Transverse colon (tissue), 4 donors: ENCODE results near the gene BET1L.

Experiments used
- POLR2A ChIP-seq: fragments of 450-650 bp; IDR thresholded peaks from one replicate; pipeline ENCODE4 v1.6.1; 2016; ENCODE audit warnings: antibody characterized with exemption, mild to moderate bottlenecking, moderate library complexity
- POLR2AphosphoS5 ChIP-seq, 3 donors: sonication (generic); formaldehyde crosslinking; IDR thresholded peaks; one replicate each; pipeline ENCODE4 v1.6.1; 2016; ENCODE audit warnings: antibody characterized with exemption in 3 of 3
- TF ChIP-seq, protein P1 (sequence below), 5 experiments: fragments of 200-600 bp in 3 of 5; fragments of 450-650 bp in 2 of 5; sonication (generic) in 3 of 5; IDR thresholded peaks; 1 replicate in 2 of 5; 2 replicates in 3 of 5; pipeline ENCODE4 v1.5.1; 2016 to 2017; ENCODE audit warnings: antibody characterized with exemption in 5 of 5, inconsistent platforms in 3 of 5, mild to moderate bottlenecking in 2 of 5, moderate library complexity in 1 of 5

DNA sequence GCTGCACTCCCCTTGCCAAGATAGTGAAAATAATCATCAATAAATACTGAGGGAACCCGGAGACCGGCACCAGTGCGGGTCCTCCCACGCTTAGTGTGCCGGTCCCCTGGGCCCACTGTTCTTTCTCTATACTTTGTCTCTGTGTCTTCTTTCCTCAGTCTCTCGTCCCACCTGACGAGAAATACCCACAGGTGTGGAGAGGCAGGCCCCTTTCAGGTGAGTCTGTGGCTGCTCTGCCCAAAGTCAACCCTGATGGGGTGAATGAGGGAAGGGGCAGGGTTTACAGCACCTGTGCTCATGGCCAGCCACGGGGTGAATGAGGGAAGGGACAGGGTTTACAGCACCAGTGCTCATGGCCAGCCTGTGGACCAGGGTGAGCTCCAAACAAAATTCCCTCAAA lies 4.7 kb downstream of the BET1L start:
- TF ChIP-seq, protein P1, sequence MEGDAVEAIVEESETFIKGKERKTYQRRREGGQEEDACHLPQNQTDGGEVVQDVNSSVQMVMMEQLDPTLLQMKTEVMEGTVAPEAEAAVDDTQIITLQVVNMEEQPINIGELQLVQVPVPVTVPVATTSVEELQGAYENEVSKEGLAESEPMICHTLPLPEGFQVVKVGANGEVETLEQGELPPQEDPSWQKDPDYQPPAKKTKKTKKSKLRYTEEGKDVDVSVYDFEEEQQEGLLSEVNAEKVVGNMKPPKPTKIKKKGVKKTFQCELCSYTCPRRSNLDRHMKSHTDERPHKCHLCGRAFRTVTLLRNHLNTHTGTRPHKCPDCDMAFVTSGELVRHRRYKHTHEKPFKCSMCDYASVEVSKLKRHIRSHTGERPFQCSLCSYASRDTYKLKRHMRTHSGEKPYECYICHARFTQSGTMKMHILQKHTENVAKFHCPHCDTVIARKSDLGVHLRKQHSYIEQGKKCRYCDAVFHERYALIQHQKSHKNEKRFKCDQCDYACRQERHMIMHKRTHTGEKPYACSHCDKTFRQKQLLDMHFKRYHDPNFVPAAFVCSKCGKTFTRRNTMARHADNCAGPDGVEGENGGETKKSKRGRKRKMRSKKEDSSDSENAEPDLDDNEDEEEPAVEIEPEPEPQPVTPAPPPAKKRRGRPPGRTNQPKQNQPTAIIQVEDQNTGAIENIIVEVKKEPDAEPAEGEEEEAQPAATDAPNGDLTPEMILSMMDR (IDR thresholded peaks at IDR 0.05), result no peak
- TF ChIP-seq POLR2A, result no peak
- TF ChIP-seq POLR2AphosphoS5 (IDR thresholded peaks at IDR 0.05), result no peak
